Lower lobe of right lung (tissue), 2 donors: ENCODE measurements around the gene RAPGEF5. TPM values are rescaled to one million over a fixed set of nuclear protein-coding genes. Genes with fewer than 3 reads are reported as not detected.

Source experiments
- ATAC-seq, 2 donors: fragments of 200-7000 bp; cut with Tn5 transposase; one replicate each; pipeline ENCODE4 v1.9.1; 2020 to 2022; ENCODE audit warnings: mild to moderate bottlenecking in 2 of 2, moderate library complexity in 2 of 2
- DNase-seq: peaks from one replicate; pipeline ENCODE4 v3.0.0-alpha.2; 2020
- H3K27ac ChIP-seq: fragments of 200-600 bp; one replicate; pipeline ENCODE4 v1.8.0; 2022
- H3K27me3 ChIP-seq: fragments of 200-600 bp; one replicate; pipeline ENCODE4 v1.8.0; 2022; ENCODE audit warnings: low read depth
- H3K36me3 ChIP-seq: fragments of 200-600 bp; one replicate; pipeline ENCODE4 v1.8.0; 2022; ENCODE audit warnings: mild to moderate bottlenecking
- H3K4me1 ChIP-seq: fragments of 200-600 bp; one replicate; pipeline ENCODE4 v1.8.0; 2022
- H3K4me3 ChIP-seq: fragments of 200-600 bp; one replicate; pipeline ENCODE4 v1.8.0; 2022; ENCODE audit warnings: mild to moderate bottlenecking
- H3K9me3 ChIP-seq: fragments of 200-600 bp; one replicate; pipeline ENCODE4 v1.8.0; 2022
- intact Hi-C: fragments of 100-400 bp; cut with DNase I; formaldehyde crosslinking; loops from one replicate; pipeline ENCODE4 v1.11.0; 2022
- total RNA-seq: library from RNA; stranded (reverse); fragmentation: NEBNext Ultra II Directional; extraction: Animal tissue kit (Norgen Biotek cat#: 25700); gene quantifications from one replicate; pipeline ENCODE4 v1.2.1, GENCODE V29; 2021
- TF ChIP-seq, protein P1 (sequence below): fragments of 200-600 bp; IDR thresholded peaks from one replicate; pipeline ENCODE4 v1.8.0; 2022; ENCODE audit warnings: antibody characterized with exemption, mild to moderate bottlenecking
- donor health status: DM: no; HTN: yes; CAD: no; lungs with severe emphysema.

RAPGEF5 gene
- total RNA-seq, 1 donor from 2014 or later, result 85.1 TPM

GRCh38 chr7:22207724-22208225 is 149.2 kb downstream of the RAPGEF5 start:
- H3K27me3 ChIP-seq, result no peaks in the 10 kb centered on the region
- intact Hi-C loops, result no loop called here
- H3K4me1 ChIP-seq, result peaks cover 62% of the 10 kb centered on the region

GRCh38 chr7:22205631-22206030 is 151.3 kb downstream of the RAPGEF5 start:
- intact Hi-C loops, result no loop called here
- no peaks in the 10 kb centered on the region for H3K9me3 ChIP-seq
- H3K27me3 ChIP-seq, result no peaks in the 10 kb centered on the region
- peak; percentile 30 to 51 for ATAC-seq
- TF ChIP-seq, protein P1, sequence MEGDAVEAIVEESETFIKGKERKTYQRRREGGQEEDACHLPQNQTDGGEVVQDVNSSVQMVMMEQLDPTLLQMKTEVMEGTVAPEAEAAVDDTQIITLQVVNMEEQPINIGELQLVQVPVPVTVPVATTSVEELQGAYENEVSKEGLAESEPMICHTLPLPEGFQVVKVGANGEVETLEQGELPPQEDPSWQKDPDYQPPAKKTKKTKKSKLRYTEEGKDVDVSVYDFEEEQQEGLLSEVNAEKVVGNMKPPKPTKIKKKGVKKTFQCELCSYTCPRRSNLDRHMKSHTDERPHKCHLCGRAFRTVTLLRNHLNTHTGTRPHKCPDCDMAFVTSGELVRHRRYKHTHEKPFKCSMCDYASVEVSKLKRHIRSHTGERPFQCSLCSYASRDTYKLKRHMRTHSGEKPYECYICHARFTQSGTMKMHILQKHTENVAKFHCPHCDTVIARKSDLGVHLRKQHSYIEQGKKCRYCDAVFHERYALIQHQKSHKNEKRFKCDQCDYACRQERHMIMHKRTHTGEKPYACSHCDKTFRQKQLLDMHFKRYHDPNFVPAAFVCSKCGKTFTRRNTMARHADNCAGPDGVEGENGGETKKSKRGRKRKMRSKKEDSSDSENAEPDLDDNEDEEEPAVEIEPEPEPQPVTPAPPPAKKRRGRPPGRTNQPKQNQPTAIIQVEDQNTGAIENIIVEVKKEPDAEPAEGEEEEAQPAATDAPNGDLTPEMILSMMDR, result no peak
- H3K4me1 ChIP-seq, result peaks cover 64% of the 10 kb centered on the region
- H3K36me3 ChIP-seq, result peaks cover 26% of the 10 kb centered on the region
- DNase-seq, result no peak
- peak overlapping the region; percentile 59 for H3K27ac ChIP-seq
- H3K4me3 ChIP-seq, result no peak overlapping the region

More at GRCh38 chr7:22207724-22208225, 149.2 kb downstream of the RAPGEF5 start:
- DNase-seq (no peak), ATAC-seq (no peak)
- H3K36me3 ChIP-seq, result peaks cover 9% of the 10 kb centered on the region
- no peak overlapping the region for H3K27ac ChIP-seq
- no peaks in the 10 kb centered on the region for H3K9me3 ChIP-seq
- H3K4me3 ChIP-seq, result no peak overlapping the region
- TF ChIP-seq, protein P1, result no peak

DNA sequence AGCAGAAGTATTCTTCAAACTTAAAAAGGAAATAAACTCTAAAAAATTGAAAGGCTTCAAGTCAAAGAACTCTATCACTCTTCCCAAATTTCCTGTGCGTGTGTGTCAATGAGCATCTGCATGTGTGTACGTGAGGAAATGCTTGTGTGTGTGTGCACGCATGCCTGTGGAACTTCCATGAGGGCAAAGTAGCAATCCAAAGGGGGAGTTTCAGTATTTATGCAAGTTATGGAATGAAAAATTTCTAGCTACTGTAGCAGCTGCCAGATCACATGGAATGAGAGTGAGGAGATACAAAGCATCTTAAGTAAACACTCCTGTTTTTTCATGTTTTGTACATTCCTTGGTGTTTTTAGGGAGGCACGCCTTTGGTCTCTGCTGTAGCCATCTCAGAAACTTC is 152.6 kb downstream of the RAPGEF5 start:
- Histone ChIP-seq H3K27me3 (no peaks in the 10 kb centered on the region), H3K9me3 (no peaks in the 10 kb centered on the region), H3K36me3 (peaks cover 26% of the 10 kb centered on the region), H3K4me1 (peaks cover 54% of the 10 kb centered on the region), H3K4me3 (no peak overlapping the region), H3K27ac (peak overlapping the region; percentile 59)
- DNase-seq (no peak), ATAC-seq (peak; percentile 18 to 22)
- TF ChIP-seq, protein P1, result no peak
- intact Hi-C loops, result no loop called here

GRCh38 chr7:22202141-22202540 is 154.8 kb downstream of the RAPGEF5 start:
- intact Hi-C loops, result no loop called here
- H3K27ac ChIP-seq, result no peak overlapping the region
- ATAC-seq, result no peak

DNA sequence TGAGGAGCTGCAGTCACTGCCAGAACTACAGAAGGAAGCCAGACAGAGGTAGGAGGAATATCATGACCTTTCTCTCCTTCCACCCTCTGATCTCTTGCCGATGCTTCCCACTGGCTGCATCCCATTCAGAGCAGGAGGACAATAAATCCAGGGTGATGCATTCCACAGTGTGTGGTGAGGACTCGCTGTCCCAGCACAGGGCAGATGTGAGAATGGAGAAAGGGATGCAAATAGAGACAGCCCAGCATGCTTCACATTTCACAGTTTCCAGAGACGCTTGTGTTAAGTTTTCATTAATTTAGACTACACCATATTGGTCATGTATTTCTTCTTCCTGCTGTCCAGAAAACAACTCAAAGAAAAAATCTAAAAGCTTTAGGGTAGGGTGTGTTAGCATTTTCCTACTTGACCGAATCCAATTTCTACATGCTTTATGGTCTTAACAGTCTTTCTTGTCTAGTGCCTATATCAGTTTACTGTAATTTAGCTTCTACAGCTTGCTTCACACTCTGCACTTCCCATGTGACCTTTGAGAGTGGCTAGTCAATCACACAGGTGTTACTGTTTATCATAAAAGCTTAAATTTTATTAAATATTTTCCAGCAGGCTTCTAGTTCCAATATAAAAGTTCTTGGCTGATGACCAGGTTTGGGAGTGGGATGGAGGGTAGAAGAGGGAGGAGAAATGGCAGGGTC is 155.6 kb downstream of the RAPGEF5 start:
- H3K36me3 ChIP-seq, result peaks cover 26% of the 10 kb centered on the region
- H3K4me3 ChIP-seq, result no peak overlapping the region
- H3K4me1 ChIP-seq, result peaks cover 48% of the 10 kb centered on the region
- H3K27me3 ChIP-seq, result no peaks in the 10 kb centered on the region
- intact Hi-C loops, result no loop called here
- DNase-seq, result no peak
- H3K27ac ChIP-seq, result no peak overlapping the region
- H3K9me3 ChIP-seq, result no peaks in the 10 kb centered on the region
- no peak for ATAC-seq
- TF ChIP-seq, protein P1, result no peak

More at GRCh38 chr7:22202141-22202540, 154.8 kb downstream of the RAPGEF5 start:
- DNase-seq, result no peak
- Histone ChIP-seq H3K4me3 (no peak overlapping the region), H3K9me3 (no peaks in the 10 kb centered on the region), H3K36me3 (peaks cover 26% of the 10 kb centered on the region), H3K27me3 (no peaks in the 10 kb centered on the region), H3K4me1 (peaks cover 48% of the 10 kb centered on the region)
- TF ChIP-seq, protein P1, result no peak
